HG02610 (cell line): ENCODE measurements around the gene WDR70.
"Not testable (repeated sequence)": the region's sequence is repeated elsewhere in the genome, so short reads cannot be mapped to it uniquely, and the experiment has no call there.

Source experiments
- ATAC-seq: cut with Tn5 transposase; IDR thresholded peaks from one replicate; pipeline ENCODE4 v1.9.1; 2021; ENCODE audit warnings: mild to moderate bottlenecking, moderate library complexity; ENCODE audit not compliant: unreplicated experiment

The WDR70 gene

GRCh38 chr5:37453252-37453651 is 74.1 kb downstream of the WDR70 start:
- not testable (repeated sequence) for ATAC-seq

GRCh38 chr5:37454402-37455055 is 75.4 kb downstream of the WDR70 start:
- not testable (repeated sequence) for ATAC-seq

GRCh38 chr5:37463191-37464051 is 84.3 kb downstream of the WDR70 start:
- ATAC-seq: not testable (repeated sequence)

- ATAC-seq: not testable (repeated sequence)
Observed at GRCh38 chr5:37464581-37464980, 85.5 kb downstream of the WDR70 start.

GRCh38 chr5:37469383-37469782 is 90.3 kb downstream of the WDR70 start:
- not testable (repeated sequence) for ATAC-seq

GRCh38 chr5:37471666-37472197 is 92.6 kb downstream of the WDR70 start:
- no peak for ATAC-seq

- no peak for ATAC-seq
Observed at GRCh38 chr5:37477426-37477825, 98.3 kb downstream of the WDR70 start.

GRCh38 chr5:37478121-37478894 is 99.2 kb downstream of the WDR70 start:
- ATAC-seq: peak; percentile 67

GRCh38 chr5:37481395-37481794 is 102.3 kb downstream of the WDR70 start:
- not testable (repeated sequence) for ATAC-seq

- ATAC-seq: no peak
Observed at GRCh38 chr5:37490120-37490810, 111.1 kb downstream of the WDR70 start.

GRCh38 chr5:37490931-37491330 is 111.8 kb downstream of the WDR70 start:
- no peak for ATAC-seq

- no peak for ATAC-seq
Observed at GRCh38 chr5:37492778-37493555, 113.8 kb downstream of the WDR70 start.

- ATAC-seq: no peak
Observed at GRCh38 chr5:37494756-37495155, 115.6 kb downstream of the WDR70 start.

- no peak for ATAC-seq
Observed at GRCh38 chr5:37495210-37495609, 116.1 kb downstream of the WDR70 start.

GRCh38 chr5:37495668-37496347 is 116.7 kb downstream of the WDR70 start:
- no peak for ATAC-seq

- ATAC-seq: no peak
Observed at GRCh38 chr5:37496902-37497445, 117.9 kb downstream of the WDR70 start.

GRCh38 chr5:37501152-37501551 is 122.0 kb downstream of the WDR70 start:
- ATAC-seq: no peak

- no peak for ATAC-seq
Observed at GRCh38 chr5:37506241-37506640, 127.1 kb downstream of the WDR70 start.

- ATAC-seq: no peak
Observed at GRCh38 chr5:37506722-37507121, 127.6 kb downstream of the WDR70 start.
